ENCODE measurements around the gene WDR7.

The WDR7 gene

DNA sequence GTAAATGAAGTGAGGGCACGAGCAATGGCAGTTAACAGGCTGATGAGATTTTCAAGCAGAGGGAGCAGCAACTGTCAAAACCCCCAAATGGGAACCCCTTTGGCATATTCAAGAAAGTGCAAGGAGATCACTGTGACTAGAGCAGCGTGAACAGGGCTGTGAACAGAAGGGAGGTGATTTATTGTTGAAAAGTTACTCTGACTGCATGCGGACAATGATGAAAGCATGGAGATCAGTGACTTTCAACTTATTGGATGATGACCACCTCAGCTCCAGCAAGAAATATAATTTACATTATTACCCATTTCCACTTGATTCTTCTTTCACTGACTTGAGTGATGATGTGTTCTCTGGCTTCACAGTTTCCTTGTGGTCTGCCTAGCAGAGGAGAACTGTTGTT lies 308.0 kb downstream of the WDR7 start:
- Histone ChIP-seq H3K9ac (no peak overlapping the region), H3K4me1 (no peaks in the 10 kb centered on the region), H3K9me3 (ENCODE audit: control insufficient read depth, low read length) (no peaks in the 10 kb centered on the region), H3K36me3 (ENCODE audit: control insufficient read depth, insufficient read depth, low read length) (no peaks in the 10 kb centered on the region), H3K79me2 (no peaks in the 10 kb centered on the region), H3K4me3 (ENCODE audit: low read depth, low read length) (no peak overlapping the region), H3K27me3 (ENCODE audit: control insufficient read depth, insufficient read depth, low read length) (no peaks in the 10 kb centered on the region), H2AFZ (no peak overlapping the region), H3K27ac (no peak overlapping the region), H3K4me2 (ENCODE audit: low read length) (no peak overlapping the region)
- TF ChIP-seq, protein P1, sequence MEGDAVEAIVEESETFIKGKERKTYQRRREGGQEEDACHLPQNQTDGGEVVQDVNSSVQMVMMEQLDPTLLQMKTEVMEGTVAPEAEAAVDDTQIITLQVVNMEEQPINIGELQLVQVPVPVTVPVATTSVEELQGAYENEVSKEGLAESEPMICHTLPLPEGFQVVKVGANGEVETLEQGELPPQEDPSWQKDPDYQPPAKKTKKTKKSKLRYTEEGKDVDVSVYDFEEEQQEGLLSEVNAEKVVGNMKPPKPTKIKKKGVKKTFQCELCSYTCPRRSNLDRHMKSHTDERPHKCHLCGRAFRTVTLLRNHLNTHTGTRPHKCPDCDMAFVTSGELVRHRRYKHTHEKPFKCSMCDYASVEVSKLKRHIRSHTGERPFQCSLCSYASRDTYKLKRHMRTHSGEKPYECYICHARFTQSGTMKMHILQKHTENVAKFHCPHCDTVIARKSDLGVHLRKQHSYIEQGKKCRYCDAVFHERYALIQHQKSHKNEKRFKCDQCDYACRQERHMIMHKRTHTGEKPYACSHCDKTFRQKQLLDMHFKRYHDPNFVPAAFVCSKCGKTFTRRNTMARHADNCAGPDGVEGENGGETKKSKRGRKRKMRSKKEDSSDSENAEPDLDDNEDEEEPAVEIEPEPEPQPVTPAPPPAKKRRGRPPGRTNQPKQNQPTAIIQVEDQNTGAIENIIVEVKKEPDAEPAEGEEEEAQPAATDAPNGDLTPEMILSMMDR (IDR thresholded peaks at IDR 0.05), result no peak

DNA sequence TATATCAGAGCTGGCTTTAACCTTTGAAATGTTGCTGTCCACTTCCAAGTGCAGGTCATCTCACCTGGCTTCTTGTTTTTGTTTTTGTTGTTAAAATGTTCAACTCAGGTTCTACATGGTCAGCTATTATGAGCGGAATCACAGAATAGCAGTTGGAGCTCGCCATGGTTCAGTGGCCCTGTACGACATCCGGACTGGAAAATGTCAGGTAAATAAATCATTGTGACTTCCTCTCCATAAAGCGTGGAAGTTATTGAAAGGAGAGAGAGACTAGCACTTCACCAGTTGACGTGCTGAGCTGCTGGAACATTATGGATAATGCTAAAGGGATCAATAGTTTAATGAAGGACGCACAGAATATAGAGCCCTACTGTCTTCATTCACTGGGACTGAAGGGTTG lies 311.2 kb downstream of the WDR7 start:
- Histone ChIP-seq H3K79me2 (no peaks in the 10 kb centered on the region), H3K4me1 (no peaks in the 10 kb centered on the region), H3K36me3 (ENCODE audit: control insufficient read depth, insufficient read depth, low read length) (no peaks in the 10 kb centered on the region), H3K27ac (no peak overlapping the region), H3K9me3 (ENCODE audit: control insufficient read depth, low read length) (no peaks in the 10 kb centered on the region), H2AFZ (no peak overlapping the region), H3K4me3 (ENCODE audit: low read depth, low read length) (no peak overlapping the region), H3K27me3 (ENCODE audit: control insufficient read depth, insufficient read depth, low read length) (no peaks in the 10 kb centered on the region), H3K4me2 (ENCODE audit: low read length) (no peak overlapping the region), H3K9ac (no peak overlapping the region)
- TF ChIP-seq, protein P1 (IDR thresholded peaks at IDR 0.05), result no peak

GRCh38 chr18:56967035-56967434 lies 315.9 kb downstream of the WDR7 start:
- H3K4me1 ChIP-seq, result no peaks in the 10 kb centered on the region
- no peak overlapping the region for H2AFZ ChIP-seq
- no peaks in the 10 kb centered on the region for H3K27me3 ChIP-seq (ENCODE audit: control insufficient read depth, insufficient read depth, low read length)
- no peaks in the 10 kb centered on the region for H3K36me3 ChIP-seq (ENCODE audit: control insufficient read depth, insufficient read depth, low read length)
- no peak overlapping the region for H3K9ac ChIP-seq
- no peak overlapping the region for H3K4me3 ChIP-seq (ENCODE audit: low read depth, low read length)
- H3K27ac ChIP-seq, result no peak overlapping the region
- TF ChIP-seq, protein P1 (IDR thresholded peaks at IDR 0.05), result no peak
- no peaks in the 10 kb centered on the region for H3K9me3 ChIP-seq (ENCODE audit: control insufficient read depth, low read length)
- no peak overlapping the region for H3K4me2 ChIP-seq (ENCODE audit: low read length)
- H3K79me2 ChIP-seq, result no peaks in the 10 kb centered on the region

DNA sequence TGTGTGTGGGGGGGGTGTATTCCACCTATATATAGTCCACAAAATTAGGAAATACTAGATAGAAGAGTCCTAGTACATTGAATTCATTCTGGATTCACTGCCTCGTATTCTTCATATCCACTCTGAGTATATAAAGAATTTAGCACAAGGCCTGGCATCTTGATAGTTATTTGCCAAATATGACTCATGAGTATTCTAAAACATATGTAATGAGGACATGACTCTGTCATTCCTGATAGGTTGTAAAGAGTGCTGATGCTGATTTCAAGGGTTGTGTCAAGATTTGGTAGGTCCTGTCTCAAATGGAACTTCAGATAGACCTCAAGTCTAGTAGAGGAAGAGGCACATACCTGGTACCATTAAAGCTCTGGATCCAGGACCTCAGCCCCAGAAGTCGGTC lies 322.3 kb downstream of the WDR7 start:
- Histone ChIP-seq H3K9me3 (ENCODE audit: control insufficient read depth, low read length) (no peaks in the 10 kb centered on the region), H3K79me2 (no peaks in the 10 kb centered on the region), H3K4me3 (ENCODE audit: low read depth, low read length) (no peak overlapping the region), H3K27ac (no peak overlapping the region), H3K4me1 (no peaks in the 10 kb centered on the region), H3K9ac (no peak overlapping the region), H3K36me3 (ENCODE audit: control insufficient read depth, insufficient read depth, low read length) (no peaks in the 10 kb centered on the region), H3K4me2 (ENCODE audit: low read length) (no peak overlapping the region), H3K27me3 (ENCODE audit: control insufficient read depth, insufficient read depth, low read length) (no peaks in the 10 kb centered on the region), H2AFZ (no peak overlapping the region)
- TF ChIP-seq, protein P1 (IDR thresholded peaks at IDR 0.05), result no peak

DNA sequence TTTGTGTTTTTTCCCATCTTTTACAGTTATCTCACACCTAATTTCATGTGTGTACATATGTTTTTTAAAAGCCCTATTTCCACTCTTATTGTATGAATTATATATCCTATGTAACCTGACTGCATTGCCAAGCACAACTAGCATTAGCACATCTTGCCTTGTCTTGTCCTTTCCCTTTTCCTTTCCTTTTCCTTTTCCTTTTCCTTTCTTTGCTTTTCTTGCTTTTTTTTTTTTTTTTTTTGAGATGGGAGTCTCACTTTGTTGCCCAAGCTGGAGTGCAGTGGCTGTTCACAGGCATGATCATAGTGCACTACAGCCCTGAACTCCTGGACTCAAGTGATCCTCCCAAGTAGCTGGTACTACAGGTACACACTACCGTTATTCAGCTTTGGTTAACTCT lies 323.0 kb downstream of the WDR7 start:
- H2AFZ ChIP-seq, result no peak overlapping the region
- H3K4me3 ChIP-seq (ENCODE audit: low read depth, low read length), result no peak overlapping the region
- H3K79me2 ChIP-seq, result no peaks in the 10 kb centered on the region
- H3K27me3 ChIP-seq (ENCODE audit: control insufficient read depth, insufficient read depth, low read length), result no peaks in the 10 kb centered on the region
- no peak overlapping the region for H3K9ac ChIP-seq
- H3K4me1 ChIP-seq, result no peaks in the 10 kb centered on the region
- H3K27ac ChIP-seq, result no peak overlapping the region
- no peaks in the 10 kb centered on the region for H3K9me3 ChIP-seq (ENCODE audit: control insufficient read depth, low read length)
- no peak overlapping the region for H3K4me2 ChIP-seq (ENCODE audit: low read length)
- TF ChIP-seq, protein P1 (IDR thresholded peaks at IDR 0.05), result no peak
- H3K36me3 ChIP-seq (ENCODE audit: control insufficient read depth, insufficient read depth, low read length), result no peaks in the 10 kb centered on the region

Data from parathyroid adenoma (tissue), 2 donors.